ENCODE data around the gene PITPNB. TPM values are rescaled to one million over a fixed set of nuclear protein-coding genes. Genes with fewer than 3 reads are reported as not detected.

PITPNB gene
- total RNA-seq = 19.7 and 23.8 TPM in 2 replicates

DNA sequence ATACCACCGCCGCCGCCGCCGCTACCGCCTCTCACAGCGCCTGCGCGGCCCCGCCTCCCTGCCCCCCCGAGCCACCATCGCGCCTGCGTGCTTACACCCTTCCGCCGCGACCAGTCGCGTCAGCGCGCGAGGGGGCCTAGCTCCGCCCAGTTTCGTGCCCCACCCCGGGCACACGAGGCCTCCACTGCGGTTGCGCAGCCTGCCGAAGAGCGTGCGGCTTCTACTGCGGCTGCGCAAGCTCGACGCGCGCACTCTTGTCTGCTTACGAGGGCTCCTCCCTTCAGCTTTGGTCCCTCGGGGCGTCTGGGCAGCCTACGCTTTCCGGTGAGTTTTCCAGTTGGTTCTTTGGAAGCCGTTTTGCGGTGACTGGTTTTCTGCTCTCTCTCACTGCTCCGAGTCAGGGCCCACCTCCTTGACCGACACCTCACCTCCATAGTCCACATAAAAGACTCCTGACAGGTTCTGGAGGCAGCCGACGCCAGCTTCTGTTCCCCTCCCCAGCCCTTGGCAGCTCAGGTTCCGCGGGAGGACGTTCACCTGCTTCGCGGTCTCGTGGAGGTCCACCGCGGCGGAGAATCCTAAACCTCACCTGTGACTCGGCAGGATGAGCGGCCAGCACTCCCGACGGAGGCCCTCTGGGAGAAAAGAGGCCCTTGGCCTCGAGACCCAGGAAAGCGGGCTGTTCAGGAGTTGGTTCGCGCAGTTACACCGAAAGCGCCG, at the start of gene PITPNB:
Gene PITPNB, minus strand, starts transcription at position 35 of the 720 bp plus-strand sequence. CDS start 65 bp downstream, outside the sequence.

Other genes with a start within 250 kb of the PITPNB start
- gene MN1, start 117.5 kb downstream of the PITPNB start, total RNA-seq = 8.8 and 22.3 TPM in 2 replicates

Data from hair follicular keratinocyte (primary cell).